ENCODE results near the gene IAH1. TPM values are rescaled to one million over a fixed set of nuclear protein-coding genes. Genes with fewer than 3 reads are reported as not detected.
A peak's percentile ranks its signal among the peaks of the same experiment; 100 is the strongest.

The IAH1 gene
- total and polyA plus RNA-seq, 2 donors (not counting 1 experiment from before 2014, with no cell fraction given) = 92.5 to 127 TPM

DNA sequence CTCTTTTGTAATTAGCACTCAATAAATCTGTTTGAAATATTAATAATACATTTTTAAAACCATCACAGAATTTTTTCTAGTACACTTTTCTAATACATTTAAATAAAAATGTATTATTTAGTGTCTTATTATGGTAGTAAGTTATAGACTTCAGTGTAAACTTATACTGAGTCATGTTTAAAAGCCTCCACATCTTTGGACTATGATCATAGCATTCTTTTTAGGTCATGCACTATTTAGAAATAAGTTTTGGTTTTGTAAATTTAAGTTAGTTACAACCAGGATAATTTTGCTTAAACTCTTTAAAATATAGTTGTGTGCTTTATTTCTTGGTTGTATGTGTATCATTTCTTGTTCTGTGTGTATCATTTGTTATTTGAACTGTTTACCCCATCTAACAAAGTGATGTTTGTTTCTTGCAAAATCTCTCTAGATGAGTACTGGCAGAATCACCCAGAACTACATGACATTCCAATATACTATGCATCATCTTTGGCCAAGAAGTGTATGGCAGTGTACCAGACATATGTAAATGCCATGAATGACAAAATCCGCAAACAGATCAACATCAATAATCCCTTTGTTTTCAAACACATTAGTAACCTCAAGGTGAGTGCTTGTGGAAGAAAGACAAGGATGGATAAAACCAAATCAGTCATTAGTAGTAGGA lies 34.2 kb upstream of the IAH1 start:
- no peak overlapping the region for H3K9ac ChIP-seq (ENCODE audit: insufficient read depth, low read length)
- H2AFZ ChIP-seq (ENCODE audit: low read length) = no peak overlapping the region

GRCh38 chr2:9441556-9441955 lies 32.8 kb upstream of the IAH1 start:
- Histone ChIP-seq H3K4me1 (ENCODE audit: control insufficient read depth, extremely low read depth, insufficient read depth, low read length) (peaks cover 10% of the 10 kb centered on the region), H3K4me2 (ENCODE audit: extremely low read depth, insufficient read depth, low read length) (no peak overlapping the region), H4K20me1 (ENCODE audit: control insufficient read depth, extremely low read depth, insufficient read depth, low read length) (no peaks in the 10 kb centered on the region), H3K9me3 (ENCODE audit: control insufficient read depth, insufficient read depth, low read depth, low read length) (no peaks in the 10 kb centered on the region), H3K4me3 (replicated peaks in 1 of 4; ENCODE audit: control extremely low read depth in 1 of 4, insufficient read depth in 1 of 4, low read depth in 3 of 4, low read length in 4 of 4) (no peak overlapping the region), H3K27me3 (ENCODE audit: control insufficient read depth, insufficient read depth, low read length) (no peaks in the 10 kb centered on the region), H3K36me3 (ENCODE audit: control insufficient read depth, insufficient read depth, low read length) (peaks cover 7% of the 10 kb centered on the region), H2AFZ (ENCODE audit: low read length) (no peak overlapping the region), H3K27ac (ENCODE audit: insufficient read depth, low read length) (no peak overlapping the region), H3K79me2 (ENCODE audit: control insufficient read depth, insufficient read depth, low read length) (no peaks in the 10 kb centered on the region), H3K9ac (ENCODE audit: insufficient read depth, low read length) (no peak overlapping the region)
- DNase-seq (ENCODE audit: low read depth in 2 of 2) = peak in 1 of 2 donors; percentile 31
- TF ChIP-seq, protein P1, sequence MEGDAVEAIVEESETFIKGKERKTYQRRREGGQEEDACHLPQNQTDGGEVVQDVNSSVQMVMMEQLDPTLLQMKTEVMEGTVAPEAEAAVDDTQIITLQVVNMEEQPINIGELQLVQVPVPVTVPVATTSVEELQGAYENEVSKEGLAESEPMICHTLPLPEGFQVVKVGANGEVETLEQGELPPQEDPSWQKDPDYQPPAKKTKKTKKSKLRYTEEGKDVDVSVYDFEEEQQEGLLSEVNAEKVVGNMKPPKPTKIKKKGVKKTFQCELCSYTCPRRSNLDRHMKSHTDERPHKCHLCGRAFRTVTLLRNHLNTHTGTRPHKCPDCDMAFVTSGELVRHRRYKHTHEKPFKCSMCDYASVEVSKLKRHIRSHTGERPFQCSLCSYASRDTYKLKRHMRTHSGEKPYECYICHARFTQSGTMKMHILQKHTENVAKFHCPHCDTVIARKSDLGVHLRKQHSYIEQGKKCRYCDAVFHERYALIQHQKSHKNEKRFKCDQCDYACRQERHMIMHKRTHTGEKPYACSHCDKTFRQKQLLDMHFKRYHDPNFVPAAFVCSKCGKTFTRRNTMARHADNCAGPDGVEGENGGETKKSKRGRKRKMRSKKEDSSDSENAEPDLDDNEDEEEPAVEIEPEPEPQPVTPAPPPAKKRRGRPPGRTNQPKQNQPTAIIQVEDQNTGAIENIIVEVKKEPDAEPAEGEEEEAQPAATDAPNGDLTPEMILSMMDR (conservative IDR thresholded peaks at IDR 0.05 in 1 of 2, IDR thresholded peaks at IDR 0.05 in 1 of 2; ENCODE audit: low read depth in 1 of 2, low read length in 2 of 2) = no peak
- TF ChIP-seq EZH2 (IDR thresholded peaks at IDR 0.05; ENCODE audit: low read length, missing control alignments) = no peak

More for the DNA sequence above, 34.2 kb upstream of the IAH1 start:
- TF ChIP-seq, protein P1 (conservative IDR thresholded peaks at IDR 0.05 in 1 of 2, IDR thresholded peaks at IDR 0.05 in 1 of 2; ENCODE audit: low read depth in 1 of 2, low read length in 2 of 2) = no peak
- TF ChIP-seq EZH2 (IDR thresholded peaks at IDR 0.05; ENCODE audit: low read length, missing control alignments) = no peak
- Histone ChIP-seq H3K4me2 (ENCODE audit: extremely low read depth, insufficient read depth, low read length) (peak overlapping the region; percentile 4), H3K4me1 (ENCODE audit: control insufficient read depth, extremely low read depth, insufficient read depth, low read length) (peaks cover 10% of the 10 kb centered on the region), H4K20me1 (ENCODE audit: control insufficient read depth, extremely low read depth, insufficient read depth, low read length) (no peaks in the 10 kb centered on the region), H3K4me3 (replicated peaks in 1 of 4; ENCODE audit: control extremely low read depth in 1 of 4, insufficient read depth in 1 of 4, low read depth in 3 of 4, low read length in 4 of 4) (no peak overlapping the region), H3K79me2 (ENCODE audit: control insufficient read depth, insufficient read depth, low read length) (no peaks in the 10 kb centered on the region), H3K27me3 (ENCODE audit: control insufficient read depth, insufficient read depth, low read length) (no peaks in the 10 kb centered on the region), H3K27ac (ENCODE audit: insufficient read depth, low read length) (peak overlapping the region; percentile 66), H3K36me3 (ENCODE audit: control insufficient read depth, insufficient read depth, low read length) (peaks cover 7% of the 10 kb centered on the region), H3K9me3 (ENCODE audit: control insufficient read depth, insufficient read depth, low read depth, low read length) (no peaks in the 10 kb centered on the region)
- DNase-seq (ENCODE audit: low read depth in 2 of 2) = peak; percentile 63 to 67

DNA sequence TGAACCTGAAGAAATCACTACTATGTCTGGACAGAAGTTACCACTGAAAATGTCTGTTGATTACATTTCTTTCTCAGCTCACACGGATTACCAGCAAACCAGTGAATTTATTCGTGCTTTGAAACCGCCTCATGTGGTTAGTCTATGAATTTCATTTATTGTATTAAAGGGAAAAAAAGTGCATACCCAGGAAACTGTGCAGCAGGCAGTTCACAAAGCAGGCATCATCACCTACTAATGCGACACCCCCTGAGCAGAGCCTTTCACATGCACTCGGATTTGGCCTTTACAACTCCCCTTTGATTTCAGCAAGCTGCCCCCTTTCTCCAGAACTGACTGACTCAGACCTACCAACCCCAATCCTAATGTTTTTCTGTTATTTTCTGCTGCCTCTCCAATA lies 30.8 kb upstream of the IAH1 start:
- Histone ChIP-seq H3K27me3 (ENCODE audit: control insufficient read depth, insufficient read depth, low read length) (no peaks in the 10 kb centered on the region), H3K4me3 (replicated peaks in 1 of 4; ENCODE audit: control extremely low read depth in 1 of 4, insufficient read depth in 1 of 4, low read depth in 3 of 4, low read length in 4 of 4) (no peak overlapping the region), H3K4me2 (ENCODE audit: extremely low read depth, insufficient read depth, low read length) (no peak overlapping the region), H3K9ac (ENCODE audit: insufficient read depth, low read length) (no peak overlapping the region), H3K36me3 (ENCODE audit: control insufficient read depth, insufficient read depth, low read length) (peaks cover 5% of the 10 kb centered on the region), H3K79me2 (ENCODE audit: control insufficient read depth, insufficient read depth, low read length) (no peaks in the 10 kb centered on the region), H3K27ac (ENCODE audit: insufficient read depth, low read length) (no peak overlapping the region), H3K4me1 (ENCODE audit: control insufficient read depth, extremely low read depth, insufficient read depth, low read length) (peaks cover 10% of the 10 kb centered on the region), H2AFZ (ENCODE audit: low read length) (no peak overlapping the region), H4K20me1 (ENCODE audit: control insufficient read depth, extremely low read depth, insufficient read depth, low read length) (no peaks in the 10 kb centered on the region), H3K9me3 (ENCODE audit: control insufficient read depth, insufficient read depth, low read depth, low read length) (no peaks in the 10 kb centered on the region)
- TF ChIP-seq EZH2 (IDR thresholded peaks at IDR 0.05; ENCODE audit: low read length, missing control alignments) = no peak
- TF ChIP-seq, protein P1 (conservative IDR thresholded peaks at IDR 0.05 in 1 of 2, IDR thresholded peaks at IDR 0.05 in 1 of 2; ENCODE audit: low read depth in 1 of 2, low read length in 2 of 2) = no peak
- no peak for DNase-seq (ENCODE audit: low read depth in 2 of 2)
